ENCODE data around the gene DPYSL5. TPM values are rescaled to one million over a fixed set of nuclear protein-coding genes. Genes with fewer than 3 reads are reported as not detected.

DPYSL5 gene
- total and polyA plus RNA-seq, 10 of the 15 experiments (the other 5 are each of a cell fraction or from before 2014, with no cell fraction given): not detected

GRCh38 chr2:26874514-26874913 lies 26.6 kb downstream of the DPYSL5 start:
- RAD21 ChIA-PET (ENCODE audit: unreplicated experiment): interaction anchor here (0.7 kb wide), 1 partner anchor 48 kb away, joined by 3 read pairs; no protein-coding TSS in a partner anchor
- Histone ChIP-seq H3K36me3 (ENCODE audit: control insufficient read depth in 2 of 2, insufficient read depth in 2 of 2, low read length in 1 of 2) (no peaks in the 10 kb centered on the region), H3K27ac (ENCODE audit: control insufficient read depth, insufficient read depth) (no peak overlapping the region), H3K27me3 (replicated peaks in 1 of 2; ENCODE audit: control insufficient read depth in 2 of 2, insufficient read depth in 2 of 2, low read length in 1 of 2) (no peaks in the 10 kb centered on the region; a peak in 1 of 4 replicates), H3K79me2 (ENCODE audit: control insufficient read depth, insufficient read depth, low read length) (no peaks in the 10 kb centered on the region), H3K9me3 (replicated peaks; ENCODE audit: control insufficient read depth, insufficient read depth, low read length) (no peaks in the 10 kb centered on the region), H3K4me2 (ENCODE audit: control insufficient read depth, insufficient read depth) (no peak overlapping the region), H2AFZ (ENCODE audit: control insufficient read depth, low read depth, low read length) (no peak overlapping the region), H3K4me1 (ENCODE audit: control insufficient read depth, insufficient read depth, low read length) (no peaks in the 10 kb centered on the region), H3K4me3 (no peak overlapping the region), H3K9ac (ENCODE audit: control insufficient read depth, insufficient read depth, low read length) (no peak overlapping the region), H4K20me1 (ENCODE audit: control insufficient read depth, insufficient read depth) (no peaks in the 10 kb centered on the region)
- 2% methylated on average over 2 of the region's 2 CpGs for WGBS (ENCODE audit: insufficient coverage, insufficient replicate concordance, low lambda C conversion rate, missing lambda C conversion rate)
- CTCF ChIA-PET: no interaction called here
- in situ Hi-C loops (cut with MboI): no loop called here
- SMC1A ChIA-PET (ENCODE audit: uncharacterized antibody, unreplicated experiment): interaction anchor here (0.7 to 1.0 kb wide), 2 partner anchors 142 to 917 kb away, joined by 3 to 4 read pairs; no protein-coding TSS in a partner anchor
- BruUV-seq (replicated peaks): no TSS peak
- no peak for FAIRE-seq
- no peak for ATAC-seq
- intact Hi-C loops (cut with micrococcal nuclease; ENCODE audit: unreplicated experiment): no loop called here
- no peak for DNase-seq (ENCODE audit: low read depth, low spot score)
- POLR2A ChIA-PET: no interaction called here
- TF ChIP-seq EED (IDR thresholded peaks at IDR 0.05; ENCODE audit: low read depth) (no peak), YBX1 (IDR thresholded peaks at IDR 0.05) (no peak), RUNX3 (IDR thresholded peaks at IDR 0.05; ENCODE audit: low read length) (no peak), POU2F2 (IDR thresholded peaks at IDR 0.05; ENCODE audit: borderline replicate concordance, low read depth, low read length) (no peak), ESRRA (IDR thresholded peaks at IDR 0.05; ENCODE audit: low read length) (no peak), ZBED1 (IDR thresholded peaks at IDR 0.05; ENCODE audit: borderline replicate concordance) (no peak), NFYA (IDR thresholded peaks at IDR 0.05; ENCODE audit: borderline replicate concordance, low read depth, low read length) (no peak), KAT2A (conservative IDR thresholded peaks at IDR 0.05; ENCODE audit: control insufficient read depth, low read depth, low read length) (no peak), HCFC1 (IDR thresholded peaks at IDR 0.05; ENCODE audit: low read length) (no peak), PRDM15 (CRISPR knock-in tag; IDR thresholded peaks at IDR 0.05) (no peak), RB1 (IDR thresholded peaks at IDR 0.05; ENCODE audit: borderline replicate concordance) (no peak), ZSCAN29 (IDR thresholded peaks at IDR 0.05) (no peak), BCL3 (IDR thresholded peaks at IDR 0.05; ENCODE audit: borderline replicate concordance, insufficient read depth, low read depth, low read length, poor library complexity, severe bottlenecking) (no peak), NKRF (conservative IDR thresholded peaks at IDR 0.05) (no peak), MXI1 (IDR thresholded peaks at IDR 0.05; ENCODE audit: low read depth, low read length) (no peak), SPI1 (IDR thresholded peaks at IDR 0.05; ENCODE audit: borderline replicate concordance, insufficient read depth, low read depth, low read length) (no peak), SUPT20H (IDR thresholded peaks at IDR 0.05; ENCODE audit: borderline replicate concordance, control insufficient read depth, low read depth, low read length) (no peak), MTA2 (IDR thresholded peaks at IDR 0.05; ENCODE audit: low read depth) (no peak)

All from GM12878 (cell line).